SK-N-SH (cell line): ENCODE measurements around the gene C9orf50. TPM values are rescaled to one million over a fixed set of nuclear protein-coding genes. Genes with fewer than 3 reads are reported as not detected.
A peak's percentile ranks its signal among the peaks of the same experiment; 100 is the strongest.

Source experiments
- CTCF ChIA-PET: fragments of 300-600, 350-600 bp; formaldehyde crosslinking; extraction: SDS; loops from one replicate; lab custom pipeline; 2021; lab: Yijun Ruan, JAX
- POLR2A ChIA-PET: fragments of 350-600 bp; sonication (Branson Sonifier 250); formaldehyde crosslinking; extraction: SDS; loops from one replicate; lab custom pipeline; 2020; ENCODE audit warnings: antibody characterized with exemption, inconsistent platforms; lab: Yijun Ruan, JAX
- DNase-seq: peaks from one replicate; pipeline ENCODE4 v3.0.0; 2012
- H2AFZ ChIP-seq: fragments of 200-600 bp; sonication (generic); 2 replicates; pipeline ENCODE4 v1.8.1; 2016; ENCODE audit warnings: antibody characterized with exemption, mild to moderate bottlenecking, low read depth
- H3F3A ChIP-seq: fragments of 200-600 bp; sonication (generic); replicated peaks from 2 replicates; pipeline ENCODE3; 2016; ENCODE audit warnings: antibody characterized with exemption, mild to moderate bottlenecking; ENCODE audit not compliant: insufficient read depth
- H3K27ac ChIP-seq, 2 experiments: fragments of 200-500 bp in 1 of 2; fragments of 200-600 bp in 1 of 2; sonication (Bioruptor generic) in 1 of 2; sonication (generic), shearing (Covaris generic) in 1 of 2; 2 replicates each; pipeline versions ENCODE4 v1.5.1 to v1.6.1; 2014 to 2016; ENCODE audit warnings: low read depth in 2 of 2, inconsistent platforms in 1 of 2, low read length in 1 of 2, mild to moderate bottlenecking in 1 of 2, mixed read lengths in 1 of 2
- H3K27me3 ChIP-seq: fragments of 200-600 bp; sonication (generic), shearing (Covaris generic); 2 replicates; pipeline ENCODE4 v1.6.1; 2016; ENCODE audit warnings: mixed run types; ENCODE audit not compliant: insufficient read depth
- H3K36me3 ChIP-seq, 2 experiments: fragments of 200-500 bp in 1 of 2; fragments of 200-600 bp in 1 of 2; sonication (Bioruptor generic) in 1 of 2; sonication (generic) in 1 of 2; replicated peaks in 1 of 2; 2 replicates each; pipeline versions ENCODE3 to v1.5.1; 2014 to 2016; ENCODE audit warnings: low read length in 1 of 2, mild to moderate bottlenecking in 1 of 2; ENCODE audit not compliant: insufficient read depth in 2 of 2, control insufficient read depth in 1 of 2
- H3K4me1 ChIP-seq, 2 experiments: fragments of 200-500 bp in 1 of 2; fragments of 200-600 bp in 1 of 2; sonication (Bioruptor generic) in 1 of 2; sonication (generic), shearing (Covaris generic) in 1 of 2; 2 replicates each; pipeline versions ENCODE4 v1.5.1 to v1.6.1; 2014 to 2016; ENCODE audit warnings: low read depth in 1 of 2, low read length in 1 of 2, mixed run types in 1 of 2; ENCODE audit not compliant: insufficient read depth in 2 of 2, control insufficient read depth in 1 of 2
- H3K4me2 ChIP-seq: fragments of 200-600 bp; sonication (generic), shearing (Covaris generic); 2 replicates; pipeline ENCODE4 v1.6.1; 2017; ENCODE audit warnings: mixed run types
- H3K4me3 ChIP-seq, 2 experiments: fragments of 200-500 bp in 1 of 2; fragments of 200-600 bp in 1 of 2; sonication (Bioruptor generic) in 1 of 2; sonication (generic), shearing (Covaris generic) in 1 of 2; 2 replicates each; pipeline versions ENCODE4 v1.5.1 to v1.8.1; 2014 to 2016; ENCODE audit warnings: low read depth in 2 of 2, inconsistent platforms in 1 of 2, low read length in 1 of 2, mild to moderate bottlenecking in 1 of 2, mixed read lengths in 1 of 2, moderate library complexity in 1 of 2
- H3K79me2 ChIP-seq: fragments of 200-600 bp; sonication (generic); 2 replicates; pipeline ENCODE4 v1.8.1; 2017; ENCODE audit warnings: mild to moderate bottlenecking; ENCODE audit not compliant: insufficient read depth
- H3K9ac ChIP-seq: fragments of 200-600 bp; sonication (generic); 2 replicates; pipeline ENCODE4 v1.6.1; 2017; ENCODE audit warnings: mixed run types
- H3K9me2 ChIP-seq: fragments of 200-600 bp; sonication (generic); 2 replicates; pipeline ENCODE4 v1.6.1; 2017; ENCODE audit warnings: mixed run types
- H3K9me3 ChIP-seq: fragments of 200-600 bp; sonication (generic); 2 replicates; pipeline ENCODE4 v1.6.1; 2017; ENCODE audit warnings: mixed run types, mild to moderate bottlenecking, moderate library complexity
- H4K20me1 ChIP-seq: fragments of 200-600 bp; sonication (generic); 2 replicates; pipeline ENCODE4 v1.6.1; 2017; ENCODE audit warnings: mild to moderate bottlenecking, mixed run types; ENCODE audit not compliant: insufficient read depth
- CHD2 ChIP-seq: fragments of 150-350 bp; IDR thresholded peaks from 2 replicates; pipeline ENCODE4 v1.6.1; 2018; ENCODE audit warnings: low read length; ENCODE audit not compliant: partially characterized antibody
- FOSL2 ChIP-seq: IDR thresholded peaks from 2 replicates; pipeline ENCODE4 v1.4.0; 2012; ENCODE audit warnings: low read depth, mild to moderate bottlenecking, moderate library complexity, borderline replicate concordance
- FOXJ3 ChIP-seq: sonication (generic); formaldehyde crosslinking; IDR thresholded peaks from 2 replicates; pipeline ENCODE4 v1.5.1; 2020; ENCODE audit warnings: mild to moderate bottlenecking, missing genetic modification reagents
- GABPA ChIP-seq: IDR thresholded peaks from 2 replicates; pipeline ENCODE4 v1.4.0; 2012; ENCODE audit warnings: low read depth, mild to moderate bottlenecking
- GATA2 ChIP-seq: sonication (generic); formaldehyde crosslinking; IDR thresholded peaks from 2 replicates; pipeline ENCODE4 v1.5.0; 2020; ENCODE audit warnings: mild to moderate bottlenecking, missing genetic modification reagents
- NFIC ChIP-seq: IDR thresholded peaks from 2 replicates; pipeline ENCODE4 v1.4.0; 2012; ENCODE audit warnings: borderline replicate concordance
- RAD21 ChIP-seq: IDR thresholded peaks from 2 replicates; pipeline ENCODE4 v1.6.1; 2012; ENCODE audit warnings: mild to moderate bottlenecking, low read length
- RFX5 ChIP-seq: IDR thresholded peaks from 2 replicates; pipeline ENCODE4 v1.6.1; 2012; ENCODE audit warnings: mild to moderate bottlenecking, improper control_type of control experiment, low read length
- TAF1 ChIP-seq: IDR thresholded peaks from 2 replicates; pipeline ENCODE4 v1.6.1; 2012; ENCODE audit warnings: low read depth, mild to moderate bottlenecking, low read length, moderate library complexity, borderline replicate concordance
- WGBS: methylation state at CpG from one replicate; pipeline ENCODE4 v1.1.6; 2017; ENCODE audit warnings: low lambda C conversion rate; 5-methylcytosine and 5-hydroxymethylcytosine counted together
- polyA plus RNA-seq, 3 experiments: library from polyadenylated mRNA; depleted of rRNA; stranded (reverse); fragments of >200 nt; gene quantifications; 2 replicates each; pipeline ENCODE4 v1.2.3, GENCODE V29; 2012
- TF ChIP-seq, protein P1 (sequence below): IDR thresholded peaks from 2 replicates; pipeline ENCODE4 v1.4.0; 2012; ENCODE audit warnings: low read depth, borderline replicate concordance
- TF ChIP-seq, protein P2 (sequence below): IDR thresholded peaks from 2 replicates; pipeline ENCODE4; 2012
- TF ChIP-seq, protein P3 (sequence below): fragments of 150-350 bp; IDR thresholded peaks from 2 replicates; pipeline ENCODE4 v1.6.1; 2017; ENCODE audit warnings: antibody characterized with exemption, low read length, low read depth, borderline replicate concordance

The C9orf50 gene
- polyA plus RNA-seq, 1 of the 3 experiments (the other 2 are of a cell fraction), result 0.30 TPM

DNA sequence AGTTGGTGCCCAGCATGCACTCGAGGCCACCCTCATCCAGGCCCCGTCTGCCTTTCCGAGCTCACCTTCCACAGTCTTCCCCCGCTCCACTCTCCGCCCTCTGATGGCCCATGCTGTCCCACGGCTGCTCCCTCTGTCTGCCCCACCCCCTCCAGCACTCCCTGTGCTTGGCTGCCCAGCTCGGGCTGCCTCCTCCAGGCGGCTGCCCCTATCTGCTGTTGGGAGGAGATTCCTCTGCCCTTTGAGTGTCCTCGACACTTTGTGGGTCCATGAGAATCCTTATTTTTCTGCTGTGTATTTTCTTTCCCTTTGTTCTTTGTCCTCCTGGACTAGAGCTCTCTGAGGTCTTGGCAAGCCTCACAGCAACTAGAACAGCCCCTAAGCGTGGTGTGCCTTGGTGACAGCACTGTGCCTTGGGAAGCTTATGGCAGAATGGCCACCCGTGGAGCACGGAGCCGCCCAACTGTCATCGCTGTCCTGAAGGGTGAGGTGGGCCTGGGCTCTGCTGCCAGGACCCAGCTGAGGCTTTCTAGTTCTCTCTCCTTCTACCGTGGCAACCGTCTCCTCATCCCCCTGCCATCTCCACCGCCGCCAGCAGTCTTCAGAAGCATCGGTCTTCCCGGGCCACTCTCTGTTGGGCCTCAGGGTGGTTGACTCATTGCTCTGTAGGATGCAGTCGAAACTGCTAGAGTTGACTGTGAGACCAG lies 10.2 kb upstream of the C9orf50 start (continued):
- TF ChIP-seq, protein P1, sequence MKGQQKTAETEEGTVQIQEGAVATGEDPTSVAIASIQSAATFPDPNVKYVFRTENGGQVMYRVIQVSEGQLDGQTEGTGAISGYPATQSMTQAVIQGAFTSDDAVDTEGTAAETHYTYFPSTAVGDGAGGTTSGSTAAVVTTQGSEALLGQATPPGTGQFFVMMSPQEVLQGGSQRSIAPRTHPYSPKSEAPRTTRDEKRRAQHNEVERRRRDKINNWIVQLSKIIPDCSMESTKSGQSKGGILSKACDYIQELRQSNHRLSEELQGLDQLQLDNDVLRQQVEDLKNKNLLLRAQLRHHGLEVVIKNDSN, result no peak
- no peak for TF ChIP-seq TAF1
- TF ChIP-seq, protein P2, sequence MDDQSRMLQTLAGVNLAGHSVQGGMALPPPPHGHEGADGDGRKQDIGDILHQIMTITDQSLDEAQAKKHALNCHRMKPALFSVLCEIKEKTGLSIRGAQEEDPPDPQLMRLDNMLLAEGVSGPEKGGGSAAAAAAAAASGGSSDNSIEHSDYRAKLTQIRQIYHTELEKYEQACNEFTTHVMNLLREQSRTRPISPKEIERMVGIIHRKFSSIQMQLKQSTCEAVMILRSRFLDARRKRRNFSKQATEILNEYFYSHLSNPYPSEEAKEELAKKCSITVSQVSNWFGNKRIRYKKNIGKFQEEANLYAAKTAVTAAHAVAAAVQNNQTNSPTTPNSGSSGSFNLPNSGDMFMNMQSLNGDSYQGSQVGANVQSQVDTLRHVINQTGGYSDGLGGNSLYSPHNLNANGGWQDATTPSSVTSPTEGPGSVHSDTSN, result no peak
- no peak for TF ChIP-seq GATA2 (CRISPR knock-in tag)
- no peak for TF ChIP-seq RFX5
- no peak for TF ChIP-seq RAD21
- no peak for TF ChIP-seq CHD2
- TF ChIP-seq, protein P3, sequence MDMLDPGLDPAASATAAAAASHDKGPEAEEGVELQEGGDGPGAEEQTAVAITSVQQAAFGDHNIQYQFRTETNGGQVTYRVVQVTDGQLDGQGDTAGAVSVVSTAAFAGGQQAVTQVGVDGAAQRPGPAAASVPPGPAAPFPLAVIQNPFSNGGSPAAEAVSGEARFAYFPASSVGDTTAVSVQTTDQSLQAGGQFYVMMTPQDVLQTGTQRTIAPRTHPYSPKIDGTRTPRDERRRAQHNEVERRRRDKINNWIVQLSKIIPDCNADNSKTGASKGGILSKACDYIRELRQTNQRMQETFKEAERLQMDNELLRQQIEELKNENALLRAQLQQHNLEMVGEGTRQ, result no peak
- TF ChIP-seq NFIC, result no peak

DNA sequence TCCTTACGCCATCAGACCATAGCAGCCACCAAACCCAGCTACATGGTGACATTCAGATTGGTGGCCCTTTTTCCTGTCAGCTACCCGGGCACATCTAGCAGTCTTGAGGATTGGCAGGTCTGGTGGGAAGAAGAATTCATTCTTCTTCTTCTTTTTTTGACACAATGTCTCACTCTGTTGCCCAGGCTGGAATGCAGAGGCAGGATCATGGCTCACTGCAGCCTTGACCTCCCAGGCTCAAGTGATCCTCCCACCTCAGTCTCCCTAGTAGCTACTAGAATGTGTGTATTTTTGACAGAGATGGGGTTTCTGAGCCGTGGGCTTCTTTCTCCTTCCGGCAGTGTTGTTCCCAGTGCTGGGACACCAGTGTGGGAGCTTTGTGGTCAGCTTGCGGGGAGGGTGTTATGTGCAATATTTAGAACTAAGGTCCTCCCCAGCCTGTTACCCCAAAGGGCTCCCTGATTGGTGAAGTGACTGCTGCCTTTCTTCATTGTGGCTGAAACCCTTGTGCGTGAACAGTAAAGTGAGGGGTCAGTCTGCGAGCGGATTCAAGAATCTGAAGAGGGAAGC lies 8.4 kb upstream of the C9orf50 start:
- ChIA-PET POLR2A (interaction anchor here (0.6 to 0.8 kb wide), 2 partner anchors 11 to 182 kb away, joined by 3 read pairs; no protein-coding TSS in a partner anchor), CTCF (interaction anchor here (0.9 to 12.8 kb wide), 9 partner anchors 11 to 498 kb away, joined by 4 to 212 read pairs (median 6); partner anchors contain the start of gene ASB6)
- Histone ChIP-seq H3K4me1 (peaks cover 18 to 36% of the 10 kb centered on the region in 2 experiments; a peak in 2 of 4 replicates), H3K79me2 (peaks cover 86% of the 10 kb centered on the region), H3K27me3 (no peaks in the 10 kb centered on the region), H3K36me3 (peaks cover 8 to 14% of the 10 kb centered on the region in 2 experiments), H3K4me3 (no peak overlapping the region), H3K9me3 (no peaks in the 10 kb centered on the region), H3K4me2 (peak overlapping the region; percentile 84; the same call in 1 of the 2 replicates), H2AFZ (no peak overlapping the region), H3F3A (peaks cover 12% of the 10 kb centered on the region), H3K27ac (no peak overlapping the region), H3K9ac (no peak overlapping the region), H4K20me1 (peaks cover 64% of the 10 kb centered on the region), H3K9me2 (no peaks in the 10 kb centered on the region)
- no peak for TF ChIP-seq GABPA
- TF ChIP-seq, protein P1, result no peak
- TF ChIP-seq FOSL2, result no peak
- TF ChIP-seq FOXJ3, result no peak
- WGBS, result 95% methylated on average over 8 of the region's 8 CpGs
- DNase-seq, result no peak
